NCI-H524 treated with DMSO at 0.1 percent for 48 hours (cell line): ENCODE measurements around the gene MLEC.

Source experiments
- DNase-seq: peaks from one replicate; lab custom pipeline; 2025; lab: John Stamatoyannopoulos, UW

The MLEC gene

DNA sequence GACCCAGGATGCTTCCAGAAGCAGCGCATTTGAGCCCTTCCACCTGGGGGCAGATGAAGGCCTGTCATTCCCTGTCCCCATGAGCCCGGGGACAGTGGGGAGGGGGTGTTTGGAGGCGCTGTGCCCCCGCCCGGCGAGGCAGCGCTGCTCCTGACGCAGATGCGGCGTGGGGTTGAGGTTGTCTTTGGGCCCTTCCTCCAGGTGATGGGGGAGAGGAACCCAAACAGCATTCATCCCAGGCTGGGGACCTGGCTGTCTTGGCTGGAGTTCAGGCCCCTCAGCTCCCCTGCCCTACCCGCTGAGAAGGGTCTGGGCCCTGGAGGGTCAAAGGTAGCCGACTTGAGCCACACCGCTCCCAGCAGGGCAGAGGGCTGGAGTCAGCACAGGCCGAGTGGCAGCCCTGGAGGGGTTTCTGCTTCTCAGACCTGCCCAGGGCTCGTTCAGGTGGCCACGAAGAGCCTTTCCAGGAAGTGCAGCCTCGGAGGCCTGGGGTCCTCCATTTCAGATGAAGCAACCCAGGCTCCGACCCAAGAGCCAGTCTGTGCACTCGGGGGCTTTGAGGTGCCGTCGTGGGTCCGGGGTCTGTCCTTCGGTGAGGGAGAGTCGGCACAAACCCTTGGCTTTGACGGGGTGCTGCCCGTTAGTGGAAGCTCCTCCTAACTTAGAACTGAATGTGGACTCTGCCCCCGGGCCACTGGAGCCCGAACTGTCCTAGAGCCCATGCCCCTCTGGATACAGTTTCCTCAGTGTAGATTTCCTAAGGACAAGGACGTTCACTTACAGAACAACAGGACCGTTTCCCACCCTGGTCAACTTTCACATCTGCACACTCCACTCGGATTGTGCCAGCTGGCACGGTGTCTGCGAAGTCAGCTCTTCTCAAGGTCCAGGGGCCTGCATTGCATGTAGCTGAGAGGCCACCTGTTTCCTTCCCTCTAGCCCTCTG lies 54.8 kb downstream of the MLEC start:
- peak; percentile 67 for DNase-seq

DNA sequence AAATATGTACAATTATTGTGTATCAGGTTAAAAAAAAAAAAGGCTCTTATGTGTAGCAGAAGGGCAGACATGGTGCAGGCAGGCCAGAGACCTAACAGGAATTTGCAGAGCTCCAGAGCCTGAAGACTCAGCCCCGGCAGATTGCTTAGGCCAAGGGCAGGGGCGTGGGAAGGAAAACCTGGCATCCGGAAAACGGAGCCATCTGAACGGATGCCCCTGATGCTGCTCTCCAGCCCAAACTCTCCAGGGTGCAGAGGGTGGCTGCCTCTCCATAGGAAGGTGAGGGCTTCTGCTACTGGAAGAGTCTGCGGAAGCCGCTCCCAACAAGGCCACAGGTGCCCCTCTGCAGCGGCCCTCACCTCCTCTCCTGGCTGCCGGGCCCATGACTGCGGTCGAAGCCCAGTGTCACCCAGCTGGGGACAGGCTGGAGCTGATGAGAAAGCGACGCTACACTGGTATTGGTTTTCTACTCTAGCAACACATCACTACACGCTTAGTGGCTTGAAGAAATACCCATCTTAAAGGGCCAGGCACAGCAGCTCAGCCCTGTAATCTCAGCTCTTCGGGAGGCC lies 58.1 kb downstream of the MLEC start:
- DNase-seq = no peak

DNA sequence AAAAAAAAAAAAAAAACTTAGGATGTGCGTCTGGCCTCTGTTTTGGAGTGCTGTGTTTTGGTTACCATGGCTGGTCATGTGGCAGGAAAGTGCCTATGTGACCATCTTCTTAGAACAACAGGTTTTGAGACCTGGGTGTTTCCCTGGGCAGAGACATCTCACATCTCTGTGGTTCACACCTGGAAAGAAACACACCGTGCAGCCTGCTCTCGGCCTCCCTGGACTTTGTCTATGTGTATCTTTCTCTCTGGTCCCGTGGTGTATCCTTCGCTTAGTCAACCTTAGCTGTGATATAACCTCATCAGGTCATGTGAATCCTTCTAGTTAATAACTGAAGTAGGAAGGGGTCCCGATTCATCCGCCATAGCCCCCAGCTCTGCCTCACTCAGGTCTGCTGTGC lies 61.3 kb downstream of the MLEC start:
- DNase-seq = no peak

DNA sequence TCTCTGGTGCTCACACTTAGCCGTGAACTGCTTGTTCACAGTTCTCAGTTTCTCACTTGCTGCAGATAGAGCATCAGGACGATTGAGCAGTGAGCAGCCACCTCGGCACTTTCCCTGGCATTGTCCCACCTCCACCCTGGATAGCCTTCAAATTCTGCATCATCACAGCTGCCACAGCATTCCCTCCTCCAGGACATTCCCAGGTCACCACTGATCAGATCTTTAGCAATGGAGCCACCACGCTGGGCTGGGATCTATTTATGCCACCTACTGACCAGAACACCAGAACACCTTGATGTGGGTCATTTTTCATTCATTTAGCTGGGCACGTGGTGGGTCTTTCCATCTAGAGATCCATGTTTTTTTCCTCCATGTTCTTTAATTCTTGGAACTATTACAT lies 62.3 kb downstream of the MLEC start:
- no peak for DNase-seq

DNA sequence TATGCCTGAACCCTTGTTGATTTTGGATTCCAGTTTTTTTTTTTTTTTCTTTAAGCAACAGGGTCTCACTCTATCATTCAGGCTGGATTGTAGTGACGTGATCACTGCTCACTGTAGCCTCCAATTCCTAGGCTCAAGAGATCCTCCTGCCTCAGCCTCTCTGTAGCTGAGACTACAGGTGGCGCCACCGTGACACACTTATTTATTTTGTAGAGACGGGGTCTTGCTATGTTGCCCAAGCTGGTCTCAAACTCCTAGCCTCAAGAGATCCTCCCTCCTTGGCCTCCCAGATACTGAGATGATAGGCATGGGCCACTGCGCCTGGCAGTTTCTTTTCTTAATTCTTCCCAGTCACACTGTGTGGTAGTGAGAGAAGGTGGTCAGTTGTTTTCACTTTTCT lies 63.9 kb downstream of the MLEC start:
- no peak for DNase-seq

DNA sequence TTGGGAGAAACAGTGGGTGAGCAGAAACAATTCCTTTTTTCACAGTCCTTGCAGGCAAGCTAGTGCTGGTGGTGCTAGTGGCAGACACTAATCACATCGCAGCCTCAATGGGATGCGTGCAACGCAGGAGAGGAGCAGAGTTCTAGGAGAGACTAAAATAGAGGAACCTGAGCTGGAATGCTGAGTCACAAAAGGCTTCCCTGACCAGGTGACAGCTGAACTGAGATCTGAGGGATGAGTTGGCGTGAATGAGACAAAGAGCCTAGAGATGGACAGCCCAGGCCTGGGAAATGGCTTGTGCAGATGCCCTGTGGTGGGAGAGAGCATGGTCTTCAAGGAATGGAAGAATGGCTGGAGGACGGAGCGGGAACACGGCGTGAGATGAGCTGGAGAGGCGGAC lies 64.4 kb downstream of the MLEC start:
- DNase-seq = no peak
